Left lung (tissue), 10 donors: ENCODE measurements around the gene CREBBP. TPM values are rescaled to one million over a fixed set of nuclear protein-coding genes. Genes with fewer than 3 reads are reported as not detected.
A peak's percentile ranks its signal among the peaks of the same experiment; 100 is the strongest.

Experiments
- ATAC-seq: fragments of 200-7000 bp; cut with Tn5 transposase; one replicate; pipeline ENCODE4 v1.9.1; 2020; ENCODE audit warnings: moderate library complexity
- DNase-seq, 4 donors: peaks; one replicate each; pipeline ENCODE4 v3.0.0-alpha.2; 2013 to 2020
- H3K27ac ChIP-seq, 2 donors: fragments of 200-600 bp; sonication (generic) in 1 of 2; one replicate each; pipeline versions ENCODE4 v1.5.0 to v1.8.0; 2020 to 2021
- H3K27me3 ChIP-seq, 2 donors: fragments of 200-600 bp; sonication (generic) in 1 of 2; one replicate each; pipeline versions ENCODE4 v1.5.0 to v1.8.0; 2020 to 2021
- H3K36me3 ChIP-seq, 2 donors: fragments of 200-600 bp; sonication (generic) in 1 of 2; one replicate each; pipeline versions ENCODE4 v1.5.0 to v1.8.0; 2020 to 2021
- H3K4me1 ChIP-seq, 2 donors: fragments of 200-600 bp; one replicate each; pipeline ENCODE4 v1.8.0; 2021
- H3K4me3 ChIP-seq, 2 donors: fragments of 200-600 bp; sonication (generic) in 1 of 2; one replicate each; pipeline versions ENCODE4 v1.5.0 to v1.8.0; 2020 to 2021; ENCODE audit warnings: mild to moderate bottlenecking in 1 of 2
- H3K9me3 ChIP-seq, 2 donors: fragments of 200-600 bp; sonication (generic) in 1 of 2; one replicate each; pipeline versions ENCODE4 v1.5.0 to v1.8.0; 2020 to 2021
- intact Hi-C, 2 donors: fragments of 100-400 bp; cut with DNase I; formaldehyde crosslinking; loops; one replicate each; pipeline versions ENCODE4 v1.11.2 to v1.14.2; 2022
- polyA plus RNA-seq, 6 donors: library from polyadenylated mRNA; unstranded; fragments of 120-200 nt; gene quantifications; one replicate each; pipeline ENCODE4 v1.2.1, GENCODE V29; 2013; ENCODE audit not compliant: insufficient read length in 6 of 6
- total RNA-seq, 2 donors: library from RNA; stranded (reverse); fragmentation: NEBNext Ultra II Directional; extraction: Animal tissue kit (Norgen Biotek cat#: 25700); gene quantifications; one replicate each; pipeline ENCODE4 v1.2.1, GENCODE V29; 2021
- TF ChIP-seq, protein P1 (sequence below), 2 donors: fragments of 200-600 bp; sonication (generic) in 1 of 2; IDR thresholded peaks; one replicate each; pipeline versions ENCODE4 v1.5.0 to v1.8.0; 2021; ENCODE audit warnings: antibody characterized with exemption in 2 of 2
- donor health status: DM: no; HTN: yes; CAD: no.
- donor health status: DM: no; HTN: no; CAD: no.

The CREBBP gene
- total and polyA plus RNA-seq, 8 donors = 48.3 to 112 (median 104) TPM

DNA sequence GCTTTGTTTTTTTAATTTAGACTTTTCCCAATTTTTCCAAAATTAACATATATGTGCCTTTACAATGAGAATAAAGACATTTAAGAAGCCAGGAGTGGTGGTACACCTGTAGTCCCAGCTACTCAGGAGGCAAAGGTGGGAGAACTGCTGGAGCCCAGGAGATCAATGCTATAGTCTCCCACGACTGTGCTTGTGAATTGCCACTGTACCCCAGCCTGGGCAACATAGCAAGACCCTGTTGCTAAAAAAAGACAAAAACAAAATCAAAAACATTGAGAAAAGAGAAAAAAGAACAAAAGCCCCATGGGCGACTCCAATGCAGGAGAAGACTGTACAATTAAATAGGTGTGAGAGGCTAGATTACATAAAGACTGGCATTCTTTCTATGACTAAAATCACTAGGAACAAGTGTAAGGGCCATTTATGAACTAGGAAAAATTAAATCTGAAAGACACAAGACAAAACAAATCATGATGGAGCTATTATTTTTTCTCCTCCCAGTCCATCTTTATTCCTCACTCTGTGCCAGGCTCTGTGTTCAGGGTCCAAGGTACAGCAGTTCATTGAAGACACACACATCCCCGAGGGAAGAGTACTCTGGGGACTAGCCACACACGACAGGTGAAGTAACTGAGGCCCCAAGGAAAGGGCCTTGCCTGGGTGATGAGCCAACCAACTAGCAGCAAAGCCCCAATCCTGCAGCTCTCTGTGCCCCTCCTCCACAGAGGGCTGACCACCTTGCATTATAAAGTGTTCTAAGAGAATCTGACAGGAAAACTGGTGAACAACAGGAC, 79.8 kb downstream of the CREBBP start:
- no peak for DNase-seq
- TF ChIP-seq, protein P1, sequence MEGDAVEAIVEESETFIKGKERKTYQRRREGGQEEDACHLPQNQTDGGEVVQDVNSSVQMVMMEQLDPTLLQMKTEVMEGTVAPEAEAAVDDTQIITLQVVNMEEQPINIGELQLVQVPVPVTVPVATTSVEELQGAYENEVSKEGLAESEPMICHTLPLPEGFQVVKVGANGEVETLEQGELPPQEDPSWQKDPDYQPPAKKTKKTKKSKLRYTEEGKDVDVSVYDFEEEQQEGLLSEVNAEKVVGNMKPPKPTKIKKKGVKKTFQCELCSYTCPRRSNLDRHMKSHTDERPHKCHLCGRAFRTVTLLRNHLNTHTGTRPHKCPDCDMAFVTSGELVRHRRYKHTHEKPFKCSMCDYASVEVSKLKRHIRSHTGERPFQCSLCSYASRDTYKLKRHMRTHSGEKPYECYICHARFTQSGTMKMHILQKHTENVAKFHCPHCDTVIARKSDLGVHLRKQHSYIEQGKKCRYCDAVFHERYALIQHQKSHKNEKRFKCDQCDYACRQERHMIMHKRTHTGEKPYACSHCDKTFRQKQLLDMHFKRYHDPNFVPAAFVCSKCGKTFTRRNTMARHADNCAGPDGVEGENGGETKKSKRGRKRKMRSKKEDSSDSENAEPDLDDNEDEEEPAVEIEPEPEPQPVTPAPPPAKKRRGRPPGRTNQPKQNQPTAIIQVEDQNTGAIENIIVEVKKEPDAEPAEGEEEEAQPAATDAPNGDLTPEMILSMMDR (IDR thresholded peaks at IDR 0.05) = no peak
- intact Hi-C loops = no loop called here
- no peaks in the 10 kb centered on the region for H3K27me3 ChIP-seq
- H3K27ac ChIP-seq = no peak overlapping the region
- no peaks in the 10 kb centered on the region for H3K36me3 ChIP-seq
- no peaks in the 10 kb centered on the region for H3K9me3 ChIP-seq
- H3K4me3 ChIP-seq = no peak overlapping the region
- ATAC-seq = no peak
- peaks cover 7 to 68% of the 10 kb centered on the region in 2 donors for H3K4me1 ChIP-seq

DNA sequence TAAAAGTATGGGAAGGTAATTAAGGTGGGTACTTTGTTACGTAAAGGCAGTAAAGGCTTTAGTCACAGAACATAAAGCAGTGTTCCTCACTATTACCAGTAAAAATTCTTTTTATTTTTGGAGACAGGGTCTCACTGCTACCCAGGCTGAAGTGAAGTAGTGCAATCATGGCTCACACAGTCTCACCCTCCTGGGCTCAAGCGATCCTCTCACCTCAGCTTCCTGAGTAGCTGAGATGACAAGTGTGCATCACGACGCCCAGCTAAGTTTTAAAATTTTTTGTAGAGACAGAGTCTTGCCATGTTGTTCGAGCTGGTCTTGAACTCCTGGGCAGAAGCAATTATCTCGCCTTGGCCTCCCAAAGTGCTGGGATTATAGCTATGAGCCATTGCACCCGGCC, 80.5 kb downstream of the CREBBP start:
- H3K36me3 ChIP-seq = no peaks in the 10 kb centered on the region
- no peak for DNase-seq
- H3K27ac ChIP-seq = no peak overlapping the region
- ATAC-seq = no peak
- intact Hi-C loops = no loop called here
- H3K27me3 ChIP-seq = no peaks in the 10 kb centered on the region
- H3K4me1 ChIP-seq = peaks cover 7 to 63% of the 10 kb centered on the region in 2 donors
- no peak overlapping the region for H3K4me3 ChIP-seq
- TF ChIP-seq, protein P1 (IDR thresholded peaks at IDR 0.05) = no peak
- H3K9me3 ChIP-seq = no peaks in the 10 kb centered on the region

DNA sequence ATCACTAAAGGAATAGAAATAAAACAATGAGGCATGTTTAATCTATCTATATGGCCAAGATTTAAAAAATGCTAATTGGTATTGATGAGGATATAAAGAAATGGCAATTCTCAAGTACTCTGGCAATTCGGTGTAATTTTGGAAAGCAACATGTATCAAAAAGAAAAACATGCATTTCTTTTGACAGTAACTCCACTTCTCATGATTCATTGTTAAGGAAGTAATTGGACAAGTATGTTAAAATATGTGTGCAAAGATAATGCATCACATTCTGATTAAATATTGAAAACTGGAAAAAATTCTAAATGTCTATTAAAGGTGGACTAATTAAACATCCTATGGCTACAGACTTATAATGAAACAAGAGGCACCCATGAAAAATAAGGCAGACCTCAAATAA, 81.2 kb downstream of the CREBBP start:
- Histone ChIP-seq H3K4me3 (no peak overlapping the region), H3K27me3 (no peaks in the 10 kb centered on the region), H3K27ac (peak overlapping the region in 1 of 2 donors; percentile 20), H3K9me3 (no peaks in the 10 kb centered on the region), H3K36me3 (no peaks in the 10 kb centered on the region), H3K4me1 (peaks cover 7 to 56% of the 10 kb centered on the region in 2 donors)
- intact Hi-C loops = loop anchor here in 1 of 2 donors (10.0 kb wide), 1 partner anchor 75 kb away; no protein-coding TSS in a partner anchor
- DNase-seq (no peak), ATAC-seq (no peak)
- TF ChIP-seq, protein P1 (IDR thresholded peaks at IDR 0.05) = no peak

DNA sequence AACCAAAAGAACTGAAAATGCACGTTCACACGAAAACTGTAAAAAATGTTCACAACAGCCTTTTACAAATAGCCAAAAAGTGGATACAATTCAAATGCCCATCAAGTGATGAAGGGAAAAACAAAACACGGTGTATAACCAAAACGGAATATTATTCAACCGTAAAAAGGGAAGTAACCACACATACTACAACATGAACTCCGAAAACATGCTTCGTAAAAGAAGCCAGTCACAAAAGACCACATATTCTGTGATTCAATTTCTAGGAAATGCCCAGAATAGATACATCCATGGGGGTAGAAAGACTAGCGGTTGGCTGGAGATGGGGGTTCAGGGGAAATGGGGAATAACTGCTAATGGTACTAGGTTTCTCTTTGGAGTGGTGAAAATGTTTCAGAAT, 81.7 kb downstream of the CREBBP start:
- TF ChIP-seq, protein P1 (IDR thresholded peaks at IDR 0.05) = no peak
- H3K27ac ChIP-seq = peak overlapping the region in 1 of 2 donors; percentile 20
- H3K4me3 ChIP-seq = no peak overlapping the region
- no peaks in the 10 kb centered on the region for H3K27me3 ChIP-seq
- ATAC-seq (no peak), DNase-seq (no peak)
- intact Hi-C loops = loop anchor here in 1 of 2 donors (10.0 kb wide), 1 partner anchor 76 kb away; no protein-coding TSS in a partner anchor
- no peaks in the 10 kb centered on the region for H3K36me3 ChIP-seq
- no peaks in the 10 kb centered on the region for H3K9me3 ChIP-seq
- peaks cover 7 to 53% of the 10 kb centered on the region in 2 donors for H3K4me1 ChIP-seq
